ENCODE measurements around the gene RFTN2.

The RFTN2 gene

GRCh38 chr2:197539734-197540133, 135.7 kb downstream of the RFTN2 start:
- Histone ChIP-seq H3K4me1 (ENCODE audit: insufficient read depth, low read length) (no peaks in the 10 kb centered on the region), H2AFZ (ENCODE audit: low read depth, low read length) (no peak overlapping the region), H3K79me2 (ENCODE audit: insufficient read depth, low read length) (peaks cover 73% of the 10 kb centered on the region), H3K4me3 (ENCODE audit: low read depth in 1 of 2, low read length in 2 of 2) (no peak overlapping the region), H4K20me1 (ENCODE audit: insufficient read depth, low read length) (no peaks in the 10 kb centered on the region), H3K27me3 (ENCODE audit: insufficient read depth, low read length, poor library complexity) (no peaks in the 10 kb centered on the region), H3K9ac (ENCODE audit: low read depth, low read length) (no peak overlapping the region), H3K27ac (ENCODE audit: low read length) (no peak overlapping the region), H3K4me2 (ENCODE audit: insufficient read depth, low read length) (no peak overlapping the region), H3K9me3 (ENCODE audit: insufficient read depth, low read length, severe bottlenecking) (no peaks in the 10 kb centered on the region), H3K36me3 (ENCODE audit: insufficient read depth, low read length) (peaks cover 89% of the 10 kb centered on the region)
- TF ChIP-seq EZH2 (IDR thresholded peaks at IDR 0.05; ENCODE audit: borderline replicate concordance, low read depth, low read length, severe bottlenecking), result no peak
- TF ChIP-seq, protein P1, sequence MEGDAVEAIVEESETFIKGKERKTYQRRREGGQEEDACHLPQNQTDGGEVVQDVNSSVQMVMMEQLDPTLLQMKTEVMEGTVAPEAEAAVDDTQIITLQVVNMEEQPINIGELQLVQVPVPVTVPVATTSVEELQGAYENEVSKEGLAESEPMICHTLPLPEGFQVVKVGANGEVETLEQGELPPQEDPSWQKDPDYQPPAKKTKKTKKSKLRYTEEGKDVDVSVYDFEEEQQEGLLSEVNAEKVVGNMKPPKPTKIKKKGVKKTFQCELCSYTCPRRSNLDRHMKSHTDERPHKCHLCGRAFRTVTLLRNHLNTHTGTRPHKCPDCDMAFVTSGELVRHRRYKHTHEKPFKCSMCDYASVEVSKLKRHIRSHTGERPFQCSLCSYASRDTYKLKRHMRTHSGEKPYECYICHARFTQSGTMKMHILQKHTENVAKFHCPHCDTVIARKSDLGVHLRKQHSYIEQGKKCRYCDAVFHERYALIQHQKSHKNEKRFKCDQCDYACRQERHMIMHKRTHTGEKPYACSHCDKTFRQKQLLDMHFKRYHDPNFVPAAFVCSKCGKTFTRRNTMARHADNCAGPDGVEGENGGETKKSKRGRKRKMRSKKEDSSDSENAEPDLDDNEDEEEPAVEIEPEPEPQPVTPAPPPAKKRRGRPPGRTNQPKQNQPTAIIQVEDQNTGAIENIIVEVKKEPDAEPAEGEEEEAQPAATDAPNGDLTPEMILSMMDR (IDR thresholded peaks at IDR 0.05; ENCODE audit: borderline replicate concordance, extremely low read depth, low read length, poor library complexity, severe bottlenecking), result no peak
- DNase-seq, result no peak
- ATAC-seq (ENCODE audit: insufficient read depth, low read depth), result no peak

- Histone ChIP-seq H3K4me2 (ENCODE audit: insufficient read depth, low read length) (no peak overlapping the region), H3K27ac (ENCODE audit: low read length) (no peak overlapping the region), H3K9me3 (ENCODE audit: insufficient read depth, low read length, severe bottlenecking) (no peaks in the 10 kb centered on the region), H3K79me2 (ENCODE audit: insufficient read depth, low read length) (peaks cover 79% of the 10 kb centered on the region), H3K9ac (ENCODE audit: low read depth, low read length) (no peak overlapping the region), H4K20me1 (ENCODE audit: insufficient read depth, low read length) (no peaks in the 10 kb centered on the region), H3K36me3 (ENCODE audit: insufficient read depth, low read length) (peaks cover 79% of the 10 kb centered on the region), H2AFZ (ENCODE audit: low read depth, low read length) (no peak overlapping the region), H3K27me3 (ENCODE audit: insufficient read depth, low read length, poor library complexity) (no peaks in the 10 kb centered on the region), H3K4me1 (ENCODE audit: insufficient read depth, low read length) (no peaks in the 10 kb centered on the region), H3K4me3 (ENCODE audit: low read depth in 1 of 2, low read length in 2 of 2) (no peak overlapping the region)
- no peak for TF ChIP-seq EZH2 (IDR thresholded peaks at IDR 0.05; ENCODE audit: borderline replicate concordance, low read depth, low read length, severe bottlenecking)
- TF ChIP-seq, protein P1 (IDR thresholded peaks at IDR 0.05; ENCODE audit: borderline replicate concordance, extremely low read depth, low read length, poor library complexity, severe bottlenecking), result no peak
- ATAC-seq (ENCODE audit: insufficient read depth, low read depth) (no peak), DNase-seq (no peak)
Observed at GRCh38 chr2:197538412-197538811, 137.0 kb downstream of the RFTN2 start.
